ENCODE results near the gene BCAS3.
A peak's percentile ranks its signal among the peaks of the same experiment; 100 is the strongest.

BCAS3 gene

DNA sequence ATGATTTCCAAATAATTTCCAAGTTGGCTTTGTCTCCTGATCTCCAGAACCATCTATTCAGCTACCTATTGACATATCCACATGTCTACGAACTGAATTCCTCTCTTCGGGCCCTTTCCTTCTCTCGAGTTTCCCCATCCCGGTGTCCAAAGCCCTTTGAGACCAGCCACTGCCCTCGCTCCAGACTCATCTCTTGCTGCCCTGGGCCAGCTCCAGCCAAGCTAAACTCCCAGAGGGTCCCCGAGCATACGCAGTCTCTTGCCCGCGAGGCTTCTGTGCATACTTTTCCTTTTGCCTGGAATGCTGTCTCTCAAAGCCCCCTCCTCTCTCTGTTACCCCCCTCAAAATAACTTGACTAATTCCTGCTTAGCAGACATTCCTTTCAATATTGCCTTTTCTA, 694.8 kb downstream of the BCAS3 start:
- Histone ChIP-seq H2BK120ac (ENCODE audit: low read depth, low read length) (no peak overlapping the region), H2AK5ac (ENCODE audit: low read length, severe bottlenecking) (no peak overlapping the region), H3K23ac (ENCODE audit: low read length in 2 of 2) (no peak overlapping the region), H3K36me3 (ENCODE audit: control insufficient read depth in 1 of 2, insufficient read depth in 2 of 2, low read depth in 1 of 2, low read length in 2 of 2) (peaks cover 0 to 6% of the 10 kb centered on the region in 2 experiments), H3K4me1 (ENCODE audit: control insufficient read depth, insufficient read depth, low read depth, low read length) (peaks cover 2% of the 10 kb centered on the region), H2BK15ac (ENCODE audit: low read depth, poor library complexity, severe bottlenecking) (no peak overlapping the region), H3K9ac (ENCODE audit: low read length) (no peak overlapping the region), H3K14ac (ENCODE audit: low read length in 2 of 2) (no peak overlapping the region), H4K91ac (ENCODE audit: low read length) (no peak overlapping the region), H3K9me3 (ENCODE audit: control insufficient read depth, low read length) (no peaks in the 10 kb centered on the region), H4K8ac (ENCODE audit: low read length) (no peak overlapping the region), H3K4me2 (ENCODE audit: low read length, poor library complexity, severe bottlenecking) (no peak overlapping the region), H3K4me3 (ENCODE audit: insufficient read depth in 1 of 2, low read depth in 1 of 2, low read length in 2 of 2) (no peak overlapping the region), H3K18ac (ENCODE audit: low read depth in 1 of 2, low read length in 2 of 2) (no peak overlapping the region), H2AFZ (ENCODE audit: low read depth, low read length) (no peak overlapping the region), H3K4ac (ENCODE audit: low read depth in 1 of 2, low read length in 2 of 2) (no peak overlapping the region), H3K27ac (ENCODE audit: low read length, poor library complexity, severe bottlenecking) (no peak overlapping the region), H2BK12ac (ENCODE audit: low read length in 2 of 2) (no peak overlapping the region), H3K79me1 (replicated peaks; ENCODE audit: low read length, poor library complexity, severe bottlenecking) (no peaks in the 10 kb centered on the region), H3K27me3 (ENCODE audit: control insufficient read depth in 1 of 2, insufficient read depth in 1 of 2, low read length in 2 of 2) (no peaks in the 10 kb centered on the region), H2BK5ac (ENCODE audit: low read depth, low read length, poor library complexity, severe bottlenecking) (no peak overlapping the region)
- no peak for DNase-seq
- 95% methylated on average over 9 of the region's 9 CpGs for WGBS

DNA sequence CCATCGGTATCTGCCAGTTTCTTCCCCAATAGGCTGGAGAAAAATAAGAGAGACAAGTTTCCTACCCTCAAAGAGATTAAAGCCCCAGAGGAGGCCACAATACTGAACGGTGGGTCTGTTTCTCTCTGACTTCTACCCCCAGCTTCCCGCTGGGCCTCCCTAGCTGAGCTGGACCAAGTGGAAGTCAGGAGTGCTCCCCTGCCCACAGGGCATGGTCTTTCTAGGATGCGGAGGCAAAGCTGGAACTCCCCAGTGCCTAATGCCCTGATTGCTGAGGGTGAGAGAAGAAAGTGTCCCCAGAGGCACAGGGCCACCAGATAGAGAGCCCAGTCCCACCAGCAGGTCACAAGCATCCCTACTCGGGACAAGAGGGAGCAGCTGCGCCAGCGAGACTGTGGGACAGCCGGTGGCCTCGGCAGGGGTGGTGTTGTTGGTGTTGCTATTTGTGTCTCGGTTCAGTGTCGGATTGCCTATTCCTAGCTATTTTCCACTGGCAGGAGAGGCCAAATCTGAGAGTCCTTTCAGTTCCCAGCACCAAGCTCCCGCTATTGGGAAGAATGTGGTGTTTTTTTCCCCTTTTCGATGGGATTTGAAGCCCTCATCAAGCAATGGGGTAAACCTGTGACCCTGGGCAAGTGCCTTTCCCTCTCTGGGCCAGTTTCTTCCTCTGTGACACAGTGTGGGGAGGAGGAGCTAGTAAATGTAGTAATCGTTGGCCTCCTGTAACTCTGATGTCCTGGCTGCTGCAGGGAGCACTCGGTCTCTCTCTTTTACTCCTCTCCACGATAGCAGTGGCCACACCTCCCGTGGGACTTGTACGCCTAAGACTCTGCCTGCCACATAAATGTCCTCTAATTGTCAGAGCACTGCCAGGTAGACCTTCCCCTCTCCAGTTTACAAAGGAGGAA, 699.5 kb downstream of the BCAS3 start:
- Histone ChIP-seq H4K8ac (ENCODE audit: low read length) (peak overlapping the region; percentile 3), H3K4me1 (ENCODE audit: control insufficient read depth, insufficient read depth, low read depth, low read length) (peaks cover 19% of the 10 kb centered on the region), H2BK12ac (ENCODE audit: low read length in 2 of 2) (no peak overlapping the region), H3K27me3 (ENCODE audit: control insufficient read depth in 1 of 2, insufficient read depth in 1 of 2, low read length in 2 of 2) (no peaks in the 10 kb centered on the region), H2BK120ac (ENCODE audit: low read depth, low read length) (no peak overlapping the region), H3K23ac (ENCODE audit: low read length in 2 of 2) (no peak overlapping the region), H3K27ac (ENCODE audit: low read length, poor library complexity, severe bottlenecking) (no peak overlapping the region), H3K79me1 (replicated peaks; ENCODE audit: low read length, poor library complexity, severe bottlenecking) (no peaks in the 10 kb centered on the region), H3K14ac (ENCODE audit: low read length in 2 of 2) (no peak overlapping the region), H3K4me3 (ENCODE audit: insufficient read depth in 1 of 2, low read depth in 1 of 2, low read length in 2 of 2) (no peak overlapping the region), H2BK5ac (ENCODE audit: low read depth, low read length, poor library complexity, severe bottlenecking) (no peak overlapping the region), H3K9me3 (ENCODE audit: control insufficient read depth, low read length) (no peaks in the 10 kb centered on the region), H4K91ac (ENCODE audit: low read length) (peak overlapping the region; percentile 11), H3K18ac (ENCODE audit: low read depth in 1 of 2, low read length in 2 of 2) (no peak overlapping the region), H3K36me3 (ENCODE audit: control insufficient read depth in 1 of 2, insufficient read depth in 2 of 2, low read depth in 1 of 2, low read length in 2 of 2) (peaks cover 0 to 3% of the 10 kb centered on the region in 2 experiments), H2BK15ac (ENCODE audit: low read depth, poor library complexity, severe bottlenecking) (no peak overlapping the region), H3K4me2 (ENCODE audit: low read length, poor library complexity, severe bottlenecking) (no peak overlapping the region), H3K4ac (ENCODE audit: low read depth in 1 of 2, low read length in 2 of 2) (no peak overlapping the region), H2AK5ac (ENCODE audit: low read length, severe bottlenecking) (no peak overlapping the region), H2AFZ (ENCODE audit: low read depth, low read length) (no peak overlapping the region), H3K9ac (ENCODE audit: low read length) (no peak overlapping the region)
- no peak for DNase-seq
- WGBS: 91% methylated on average over 16 of the region's 18 CpGs

DNA sequence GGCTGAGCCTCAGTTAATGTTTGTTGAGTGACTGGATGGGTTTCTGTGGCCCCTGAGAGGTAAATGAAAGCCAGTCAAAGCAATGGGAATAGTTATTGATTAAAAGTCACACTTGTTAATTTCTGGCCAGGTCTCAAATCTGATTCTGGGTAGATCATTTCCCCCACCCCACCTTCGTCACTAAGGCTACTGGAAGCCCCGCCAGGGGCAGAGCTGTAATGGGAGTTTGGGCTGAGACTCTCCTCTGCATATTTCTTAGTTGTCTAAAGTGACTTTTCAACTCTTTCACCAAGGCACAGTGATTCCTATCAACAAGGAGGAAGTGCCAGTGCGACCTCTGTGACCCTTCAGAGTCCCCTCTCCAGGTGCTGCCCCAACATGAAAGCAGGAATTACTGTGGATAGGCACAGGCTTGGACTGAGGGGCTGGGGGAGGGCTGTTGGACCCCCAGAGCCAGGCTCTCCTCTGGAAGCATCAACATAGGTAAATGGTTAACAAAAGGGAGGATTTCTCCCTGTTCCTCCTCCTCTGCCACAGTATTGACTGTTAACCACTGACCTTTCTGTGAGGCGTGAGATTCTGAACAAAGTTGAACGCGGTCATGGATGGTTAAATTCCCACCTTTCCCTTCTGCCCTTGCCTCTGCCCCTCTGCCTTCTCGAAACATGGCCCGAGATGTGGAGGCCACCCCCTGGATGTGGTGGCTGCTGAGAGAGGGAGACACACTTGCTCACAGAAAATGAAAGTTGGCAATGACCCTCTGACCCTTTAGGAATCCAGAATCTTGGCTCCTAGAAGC, 701.2 kb downstream of the BCAS3 start:
- H4K8ac ChIP-seq (ENCODE audit: low read length): no peak overlapping the region
- H3K4me3 ChIP-seq (ENCODE audit: insufficient read depth in 1 of 2, low read depth in 1 of 2, low read length in 2 of 2): no peak overlapping the region
- no peak overlapping the region for H2BK12ac ChIP-seq (ENCODE audit: low read length in 2 of 2)
- peak overlapping the region; percentile 2 for H2BK15ac ChIP-seq (ENCODE audit: low read depth, poor library complexity, severe bottlenecking)
- no peak overlapping the region for H3K23ac ChIP-seq (ENCODE audit: low read length in 2 of 2)
- no peak overlapping the region for H3K14ac ChIP-seq (ENCODE audit: low read length in 2 of 2)
- no peaks in the 10 kb centered on the region for H3K9me3 ChIP-seq (ENCODE audit: control insufficient read depth, low read length)
- no peak overlapping the region for H2AK5ac ChIP-seq (ENCODE audit: low read length, severe bottlenecking)
- H2BK120ac ChIP-seq (ENCODE audit: low read depth, low read length): no peak overlapping the region
- H3K4me2 ChIP-seq (ENCODE audit: low read length, poor library complexity, severe bottlenecking): no peak overlapping the region
- H3K4me1 ChIP-seq (ENCODE audit: control insufficient read depth, insufficient read depth, low read depth, low read length): peaks cover 19% of the 10 kb centered on the region
- H3K9ac ChIP-seq (ENCODE audit: low read length): no peak overlapping the region
- H3K27me3 ChIP-seq (ENCODE audit: control insufficient read depth in 1 of 2, insufficient read depth in 1 of 2, low read length in 2 of 2): no peaks in the 10 kb centered on the region
- 81% methylated on average over 8 of the region's 8 CpGs for WGBS
- no peaks in the 10 kb centered on the region for H3K79me1 ChIP-seq (replicated peaks; ENCODE audit: low read length, poor library complexity, severe bottlenecking)
- peak overlapping the region; percentile 31 for H4K91ac ChIP-seq (ENCODE audit: low read length)
- no peak for DNase-seq
- H2AFZ ChIP-seq (ENCODE audit: low read depth, low read length): no peak overlapping the region
- H3K36me3 ChIP-seq (ENCODE audit: control insufficient read depth in 1 of 2, insufficient read depth in 2 of 2, low read depth in 1 of 2, low read length in 2 of 2): peaks cover 0 to 8% of the 10 kb centered on the region in 2 experiments
- H3K18ac ChIP-seq (ENCODE audit: low read depth in 1 of 2, low read length in 2 of 2): no peak overlapping the region
- H3K4ac ChIP-seq (ENCODE audit: low read depth in 1 of 2, low read length in 2 of 2): no peak overlapping the region
- H3K27ac ChIP-seq (ENCODE audit: low read length, poor library complexity, severe bottlenecking): no peak overlapping the region
- H2BK5ac ChIP-seq (ENCODE audit: low read depth, low read length, poor library complexity, severe bottlenecking): no peak overlapping the region

All from mesenchymal stem cell (in vitro differentiated cells and primary cell).